Panc1 (cell line): ENCODE data around the gene HDAC11. TPM values are rescaled to one million over a fixed set of nuclear protein-coding genes. Genes with fewer than 3 reads are reported as not detected.

Experiments
- ATAC-seq: fragments of 200-7000 bp; cut with Tn5 transposase; 2 replicates; pipeline ENCODE4 v1.9.1; 2020; ENCODE audit warnings: mild to moderate bottlenecking, moderate library complexity
- BruUV-seq: library from RNA; stranded (reverse); fragments of 400-500 nt; replicated peaks from 2 replicates; lab custom pipeline; 2021; lab: Mats Ljungman, UMichigan
- CTCF ChIA-PET: fragments of 300-600 bp; sonication (Branson Sonifier 250); formaldehyde crosslinking; loops from one replicate; lab custom pipeline; 2022; ENCODE audit warnings: antibody characterized with exemption; lab: Charles Lee
- POLR2A ChIA-PET: fragments of 300-600 bp; sonication (Branson Sonifier 250); formaldehyde crosslinking; loops from one replicate; lab custom pipeline; 2022; ENCODE audit warnings: antibody characterized with exemption; lab: Charles Lee
- DNase-seq: peaks from one replicate; pipeline ENCODE4 v3.0.0-alpha.2; 2010; ENCODE audit warnings: low read depth, low spot score
- H3K27ac ChIP-seq: 2 replicates; pipeline ENCODE4 v1.5.1; 2011; ENCODE audit warnings: mild to moderate bottlenecking, low read length, inconsistent platforms
- H3K27me3 ChIP-seq: fragments of 200-500 bp; sonication (Bioruptor generic); 2 replicates; pipeline ENCODE4 v1.6.0; 2014; ENCODE audit warnings: low read length, inconsistent platforms; ENCODE audit not compliant: control insufficient read depth, insufficient read depth
- H3K36me3 ChIP-seq: fragments of 200-500 bp; sonication (Bioruptor generic); 2 replicates; pipeline ENCODE4 v1.5.1; 2014; ENCODE audit warnings: inconsistent platforms, mild to moderate bottlenecking, low read length, moderate library complexity; ENCODE audit not compliant: control insufficient read depth, insufficient read depth
- H3K4me1 ChIP-seq: 2 replicates; pipeline ENCODE4 v1.5.1; 2011; ENCODE audit warnings: inconsistent platforms, mild to moderate bottlenecking, low read length, moderate library complexity; ENCODE audit not compliant: control insufficient read depth, insufficient read depth
- H3K4me3 ChIP-seq, 2 experiments: 2 replicates each; pipeline ENCODE4 v1.5.1; 2011 to 2012; ENCODE audit warnings: low read depth in 2 of 2, low read length in 2 of 2, mild to moderate bottlenecking in 2 of 2, inconsistent platforms in 1 of 2, moderate library complexity in 1 of 2
- H3K9me3 ChIP-seq: fragments of 200-500 bp; sonication (Bioruptor generic); 2 replicates; pipeline ENCODE4 v1.5.1; 2014; ENCODE audit warnings: low read depth, mild to moderate bottlenecking, inconsistent platforms, low read length, moderate library complexity; ENCODE audit not compliant: control insufficient read depth, insufficient read depth
- POLR2AphosphoS5 ChIP-seq: IDR thresholded peaks from 2 replicates; pipeline ENCODE4 v1.6.1; 2012; ENCODE audit warnings: mild to moderate bottlenecking, low read depth, low read length, moderate library complexity
- SIN3A ChIP-seq: IDR thresholded peaks from 2 replicates; pipeline ENCODE4 v1.6.1; 2012; ENCODE audit warnings: low read depth, mild to moderate bottlenecking, low read length, moderate library complexity, borderline replicate concordance; ENCODE audit not compliant: insufficient read depth
- TCF7L2 ChIP-seq: IDR thresholded peaks from 2 replicates; pipeline ENCODE4 v1.6.1; 2011; ENCODE audit warnings: mild to moderate bottlenecking, low read depth, low read length, inconsistent platforms
- in situ Hi-C: cut with HindIII; loops from 2 replicates; pipeline ENCODE4 v1.10.0; 2016; ENCODE audit warnings: low sequenced_read_pairs, low pct_unique_long_range_greater_than_20kb
- intact Hi-C: fragments of 100-400 bp; cut with micrococcal nuclease; formaldehyde crosslinking; loops from one replicate; pipeline ENCODE4 v1.10.0; 2022; ENCODE audit not compliant: unreplicated experiment
- total RNA-seq: library from RNA; stranded (reverse); gene quantifications from one replicate; pipeline ENCODE4 v1.2.1, GENCODE V29; 2021; ENCODE audit not compliant: unreplicated experiment
- TF ChIP-seq, protein P1 (sequence below), 2 experiments: IDR thresholded peaks; 2 replicates each; pipeline ENCODE4 v1.6.1; 2011 to 2012; ENCODE audit warnings: low read depth in 2 of 2, control low read depth in 1 of 2, low read length in 1 of 2, mild to moderate bottlenecking in 1 of 2, moderate library complexity in 1 of 2; ENCODE audit not compliant: insufficient read depth in 1 of 2
- TF ChIP-seq, protein P2 (sequence below): fragments of 450-650 bp; IDR thresholded peaks from 2 replicates; pipeline ENCODE4 v1.5.1; 2017; ENCODE audit warnings: mild to moderate bottlenecking

The HDAC11 gene
- total RNA-seq, 1 experiment from 2014 or later = 10.6 TPM

DNA sequence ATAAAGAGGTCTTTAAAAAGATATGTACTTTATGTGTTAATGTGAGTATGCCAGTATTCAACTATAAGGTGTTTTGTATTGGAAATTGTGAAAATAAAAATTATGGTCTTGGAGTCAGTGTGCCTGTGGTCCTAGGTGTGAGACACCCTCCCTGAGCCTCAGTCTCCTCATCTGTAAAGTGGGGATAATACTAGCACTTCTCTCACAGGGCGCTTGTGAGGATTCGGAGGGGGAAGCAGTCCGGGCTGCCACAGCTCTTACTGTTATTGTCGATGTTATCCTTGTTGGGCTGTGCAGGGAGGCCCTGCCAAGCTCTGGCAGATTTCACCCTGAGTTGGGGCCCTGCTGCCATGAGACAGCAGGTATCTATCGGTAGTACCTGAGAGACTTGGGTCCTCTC lies 42.1 kb downstream of the HDAC11 start:
- Histone ChIP-seq H3K27me3 (no peaks in the 10 kb centered on the region), H3K36me3 (no peaks in the 10 kb centered on the region), H3K4me1 (no peaks in the 10 kb centered on the region), H3K9me3 (no peaks in the 10 kb centered on the region), H3K4me3 (no peak overlapping the region), H3K27ac (no peak overlapping the region)
- in situ Hi-C loops (no loop called here), intact Hi-C loops (no loop called here)
- DNase-seq (no peak), ATAC-seq (no peak)
- no TSS peak for BruUV-seq
- CTCF ChIA-PET = no interaction called here
- TF ChIP-seq, protein P1, sequence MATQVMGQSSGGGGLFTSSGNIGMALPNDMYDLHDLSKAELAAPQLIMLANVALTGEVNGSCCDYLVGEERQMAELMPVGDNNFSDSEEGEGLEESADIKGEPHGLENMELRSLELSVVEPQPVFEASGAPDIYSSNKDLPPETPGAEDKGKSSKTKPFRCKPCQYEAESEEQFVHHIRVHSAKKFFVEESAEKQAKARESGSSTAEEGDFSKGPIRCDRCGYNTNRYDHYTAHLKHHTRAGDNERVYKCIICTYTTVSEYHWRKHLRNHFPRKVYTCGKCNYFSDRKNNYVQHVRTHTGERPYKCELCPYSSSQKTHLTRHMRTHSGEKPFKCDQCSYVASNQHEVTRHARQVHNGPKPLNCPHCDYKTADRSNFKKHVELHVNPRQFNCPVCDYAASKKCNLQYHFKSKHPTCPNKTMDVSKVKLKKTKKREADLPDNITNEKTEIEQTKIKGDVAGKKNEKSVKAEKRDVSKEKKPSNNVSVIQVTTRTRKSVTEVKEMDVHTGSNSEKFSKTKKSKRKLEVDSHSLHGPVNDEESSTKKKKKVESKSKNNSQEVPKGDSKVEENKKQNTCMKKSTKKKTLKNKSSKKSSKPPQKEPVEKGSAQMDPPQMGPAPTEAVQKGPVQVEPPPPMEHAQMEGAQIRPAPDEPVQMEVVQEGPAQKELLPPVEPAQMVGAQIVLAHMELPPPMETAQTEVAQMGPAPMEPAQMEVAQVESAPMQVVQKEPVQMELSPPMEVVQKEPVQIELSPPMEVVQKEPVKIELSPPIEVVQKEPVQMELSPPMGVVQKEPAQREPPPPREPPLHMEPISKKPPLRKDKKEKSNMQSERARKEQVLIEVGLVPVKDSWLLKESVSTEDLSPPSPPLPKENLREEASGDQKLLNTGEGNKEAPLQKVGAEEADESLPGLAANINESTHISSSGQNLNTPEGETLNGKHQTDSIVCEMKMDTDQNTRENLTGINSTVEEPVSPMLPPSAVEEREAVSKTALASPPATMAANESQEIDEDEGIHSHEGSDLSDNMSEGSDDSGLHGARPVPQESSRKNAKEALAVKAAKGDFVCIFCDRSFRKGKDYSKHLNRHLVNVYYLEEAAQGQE (IDR thresholded peaks at IDR 0.05; ENCODE audit: insufficient read depth in 1 of 2, low read depth in 2 of 2, low read length in 1 of 2) = no peak
- TF ChIP-seq SIN3A = no peak
- no peak for TF ChIP-seq TCF7L2
- TF ChIP-seq, protein P2, sequence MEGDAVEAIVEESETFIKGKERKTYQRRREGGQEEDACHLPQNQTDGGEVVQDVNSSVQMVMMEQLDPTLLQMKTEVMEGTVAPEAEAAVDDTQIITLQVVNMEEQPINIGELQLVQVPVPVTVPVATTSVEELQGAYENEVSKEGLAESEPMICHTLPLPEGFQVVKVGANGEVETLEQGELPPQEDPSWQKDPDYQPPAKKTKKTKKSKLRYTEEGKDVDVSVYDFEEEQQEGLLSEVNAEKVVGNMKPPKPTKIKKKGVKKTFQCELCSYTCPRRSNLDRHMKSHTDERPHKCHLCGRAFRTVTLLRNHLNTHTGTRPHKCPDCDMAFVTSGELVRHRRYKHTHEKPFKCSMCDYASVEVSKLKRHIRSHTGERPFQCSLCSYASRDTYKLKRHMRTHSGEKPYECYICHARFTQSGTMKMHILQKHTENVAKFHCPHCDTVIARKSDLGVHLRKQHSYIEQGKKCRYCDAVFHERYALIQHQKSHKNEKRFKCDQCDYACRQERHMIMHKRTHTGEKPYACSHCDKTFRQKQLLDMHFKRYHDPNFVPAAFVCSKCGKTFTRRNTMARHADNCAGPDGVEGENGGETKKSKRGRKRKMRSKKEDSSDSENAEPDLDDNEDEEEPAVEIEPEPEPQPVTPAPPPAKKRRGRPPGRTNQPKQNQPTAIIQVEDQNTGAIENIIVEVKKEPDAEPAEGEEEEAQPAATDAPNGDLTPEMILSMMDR = no peak
- no peak for TF ChIP-seq POLR2AphosphoS5
- POLR2A ChIA-PET = no interaction called here

DNA sequence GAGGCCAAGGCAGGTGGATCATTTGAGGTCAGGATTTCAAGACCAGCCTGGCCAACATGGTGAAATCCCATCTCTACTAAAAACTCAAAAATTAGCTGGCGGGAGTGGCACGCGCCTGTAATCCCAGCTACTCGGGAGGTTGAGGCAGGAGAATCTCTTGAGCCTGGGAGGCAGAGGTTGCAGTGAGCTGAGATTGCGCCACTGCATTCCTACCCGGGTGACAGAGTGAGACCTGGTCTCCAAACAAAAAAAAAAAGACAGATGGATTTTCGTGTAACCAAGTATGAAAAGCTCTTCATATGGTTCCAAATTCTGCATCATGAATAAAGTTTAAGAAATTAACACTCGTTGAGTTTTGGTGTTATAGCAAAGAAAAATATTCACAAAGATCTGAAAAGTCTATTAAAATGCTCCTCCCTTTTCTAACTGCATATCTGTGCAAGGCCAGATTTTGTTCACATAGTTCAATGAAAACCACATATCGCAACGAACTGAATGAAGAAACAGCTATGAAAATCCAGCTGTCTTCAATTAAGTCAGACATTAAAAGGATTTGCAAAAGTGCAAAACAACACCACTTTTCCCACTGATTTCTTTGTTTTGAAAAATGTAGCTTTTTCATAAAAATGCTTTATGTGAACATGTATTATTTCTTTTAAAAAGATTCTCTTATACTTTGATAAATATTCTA lies 45.0 kb downstream of the HDAC11 start:
- no peak for ATAC-seq
- Histone ChIP-seq H3K9me3 (no peaks in the 10 kb centered on the region), H3K36me3 (no peaks in the 10 kb centered on the region), H3K27me3 (no peaks in the 10 kb centered on the region), H3K4me1 (no peaks in the 10 kb centered on the region), H3K27ac (no peak overlapping the region), H3K4me3 (no peak overlapping the region)
- no peak for DNase-seq
- TF ChIP-seq POLR2AphosphoS5 (no peak), TCF7L2 (no peak), SIN3A (no peak)
- TF ChIP-seq, protein P1 (IDR thresholded peaks at IDR 0.05; ENCODE audit: insufficient read depth in 1 of 2, low read depth in 2 of 2, low read length in 1 of 2) = no peak
- TF ChIP-seq, protein P2 = no peak
- ChIA-PET CTCF (no interaction called here), POLR2A (no interaction called here)
- no TSS peak for BruUV-seq
- in situ Hi-C loops (no loop called here), intact Hi-C loops (no loop called here)
